Measurements from ENCODE around the gene SHMT1.
"Not testable (repeated sequence)": the region's sequence is repeated elsewhere in the genome, so short reads cannot be mapped to it uniquely, and the experiment has no call there.

The SHMT1 gene

GRCh38 chr17:18300725-18301480 is 62.4 kb downstream of the SHMT1 start:
- FAIRE-seq: no peak
- DNase-seq (ENCODE audit: low spot score): no peak

DNA sequence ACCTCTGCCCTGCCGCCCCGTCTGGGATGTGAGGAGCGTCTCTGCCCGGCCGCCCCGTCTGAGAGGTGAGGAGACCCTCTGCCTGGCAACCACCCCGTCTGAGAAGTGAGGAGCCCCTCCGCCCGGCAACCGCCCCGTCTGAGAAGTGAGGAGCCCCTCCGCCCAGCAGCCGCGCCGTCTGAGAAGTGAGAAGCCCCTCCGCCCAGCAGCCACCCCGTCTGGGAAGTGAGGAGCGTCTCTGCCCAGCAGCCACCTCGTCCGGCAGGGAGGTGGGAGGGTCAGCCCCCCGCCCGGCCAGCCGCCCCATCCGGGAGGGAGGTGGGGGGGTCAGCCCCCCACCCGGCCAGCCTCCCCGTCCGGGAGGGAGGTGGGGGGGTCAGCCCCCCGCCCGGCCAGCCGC is 65.3 kb downstream of the SHMT1 start:
- FAIRE-seq; DNase-seq (ENCODE audit: low spot score): not testable (repeated sequence)

DNA sequence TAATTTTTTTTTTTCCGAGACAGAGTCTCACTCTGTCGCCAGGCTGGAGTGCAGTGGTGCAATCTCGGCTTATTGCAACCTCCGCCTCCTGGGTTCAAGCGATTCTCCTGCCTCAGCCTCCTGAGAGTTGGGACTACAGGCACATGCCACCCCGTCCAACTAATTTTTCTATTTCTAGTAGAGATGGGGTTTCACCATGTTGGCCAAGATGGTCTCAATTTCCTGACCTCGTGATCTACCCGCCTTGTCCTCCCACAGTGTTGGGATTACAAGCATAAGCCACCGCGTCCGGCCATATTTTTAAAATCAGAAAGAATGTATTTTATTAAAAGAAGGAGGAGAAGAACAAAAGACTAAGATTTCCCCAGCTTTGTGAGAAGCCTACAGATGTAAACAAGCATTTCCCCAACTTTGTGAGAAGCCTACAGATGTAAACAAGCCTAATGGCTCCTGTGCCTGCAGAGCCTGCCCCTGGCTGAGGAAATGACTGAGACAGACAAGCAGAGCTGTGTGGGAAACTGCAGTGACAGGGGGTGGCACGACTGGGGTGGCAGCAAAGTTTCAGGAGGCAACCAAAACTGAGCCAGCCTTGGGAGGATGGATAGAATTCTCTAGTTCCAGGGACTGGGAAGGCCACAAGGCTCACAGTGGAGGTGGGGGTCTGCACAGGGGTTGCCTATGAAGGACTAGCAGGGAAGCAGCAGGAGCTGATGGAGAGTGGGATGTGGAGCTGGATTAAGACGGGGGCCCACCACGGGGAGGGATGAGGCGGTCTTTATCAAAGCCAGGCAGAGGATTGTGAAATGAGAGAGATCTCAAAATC is 71.4 kb downstream of the SHMT1 start:
- DNase-seq (ENCODE audit: low spot score) (no peak), FAIRE-seq (no peak)

DNA sequence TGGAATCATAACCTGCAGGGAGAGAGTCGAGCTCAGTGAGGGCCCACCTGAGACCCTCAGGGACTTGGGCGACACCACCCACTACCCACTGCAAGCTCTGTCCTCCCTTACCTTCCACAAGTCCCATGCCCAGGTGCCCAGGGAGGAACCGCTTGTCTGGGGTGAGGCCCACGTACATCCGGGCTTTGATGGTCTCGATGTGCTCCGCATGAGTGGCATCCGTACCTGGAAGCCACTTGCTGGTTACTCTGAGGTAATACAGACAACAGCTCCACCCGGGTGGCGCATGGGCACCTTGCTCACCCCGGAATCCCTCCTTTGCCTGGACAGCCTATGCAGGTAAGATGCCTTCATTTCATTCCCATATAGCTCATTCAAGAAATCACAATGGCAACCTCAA is 78.1 kb downstream of the SHMT1 start:
- no peak for DNase-seq (ENCODE audit: low spot score)
- no peak for FAIRE-seq

GRCh38 chr17:18281788-18282187 is 81.6 kb downstream of the SHMT1 start:
- DNase-seq (ENCODE audit: low spot score): no peak
- FAIRE-seq: no peak

DNA sequence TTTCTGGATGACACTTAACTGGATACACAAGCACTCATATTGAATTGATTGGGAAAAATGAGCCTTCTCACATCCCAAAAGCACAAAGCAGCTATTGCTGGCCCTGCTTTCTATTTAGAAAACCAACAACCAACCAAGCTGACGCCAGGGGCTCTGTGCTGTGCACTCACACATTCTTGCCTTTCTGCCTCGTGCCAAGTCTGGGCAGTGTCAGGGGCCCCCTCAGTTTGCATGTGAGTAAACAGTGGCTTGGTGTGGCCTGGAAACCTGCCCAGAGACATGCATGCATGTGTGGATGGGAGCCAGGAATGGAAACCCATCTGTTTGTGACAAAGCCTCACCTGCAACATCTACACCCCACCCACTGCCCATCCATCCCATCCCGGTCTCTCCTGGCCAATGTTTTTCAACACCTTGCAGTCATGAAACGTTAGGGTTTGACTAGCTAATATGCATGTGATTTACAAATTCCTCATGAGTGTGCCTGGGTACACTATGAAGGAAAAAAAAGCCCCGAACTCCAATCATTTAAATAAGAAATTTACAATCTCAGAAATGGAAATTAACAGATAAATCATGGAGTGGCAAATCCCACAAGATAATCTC is 82.5 kb downstream of the SHMT1 start:
- DNase-seq (ENCODE audit: low spot score): no peak
- FAIRE-seq: no peak

GRCh38 chr17:18280249-18280648 is 83.1 kb downstream of the SHMT1 start:
- DNase-seq (ENCODE audit: low spot score): no peak
- no peak for FAIRE-seq

- DNase-seq (ENCODE audit: low spot score): no peak
- FAIRE-seq: no peak
Observed at GRCh38 chr17:18278867-18279266, 84.5 kb downstream of the SHMT1 start.
